HEK293 (cell line): Measurements from ENCODE around the gene TACC2.

ENCODE experiments used
- CTCF ChIA-PET: fragments of 350-600 bp; formaldehyde crosslinking; extraction: SDS; loops from one replicate; lab custom pipeline; 2021; ENCODE audit warnings: antibody characterized with exemption; lab: Yijun Ruan, JAX
- POLR2A ChIA-PET: fragments of 300-600 bp; formaldehyde crosslinking; extraction: SDS; loops from one replicate; lab custom pipeline; 2020; ENCODE audit warnings: antibody characterized with exemption, inconsistent platforms; lab: Yijun Ruan, JAX
- H3K27ac ChIP-seq: fragments of 200-500 bp; sonication (Bioruptor generic); 2 replicates; pipeline ENCODE4 v1.5.1; 2014; ENCODE audit warnings: low read depth, low read length, control low read depth, inconsistent platforms; ENCODE audit errors: extremely low read depth
- H3K36me3 ChIP-seq, 2 experiments: fragments of 200-500 bp in 1 of 2; sonication (Bioruptor generic) in 1 of 2; 1 replicate in 1 of 2; 2 replicates in 1 of 2; pipeline ENCODE4 v1.5.1; 2014 to 2017; ENCODE audit warnings: inconsistent platforms in 2 of 2, low read length in 2 of 2; ENCODE audit not compliant: control insufficient read depth in 2 of 2, insufficient read depth in 1 of 2
- H3K4me1 ChIP-seq: fragments of 200-500 bp; sonication (Bioruptor generic); 2 replicates; pipeline ENCODE4 v1.5.1; 2014; ENCODE audit warnings: mild to moderate bottlenecking, low read length, inconsistent platforms; ENCODE audit not compliant: control insufficient read depth, insufficient read depth
- H3K4me3 ChIP-seq: 2 replicates; pipeline ENCODE4 v1.5.1; 2011; ENCODE audit warnings: low read depth, mild to moderate bottlenecking, control low read depth, low read length, moderate library complexity
- H3K9me3 ChIP-seq: fragments of 200-500 bp; sonication (Bioruptor generic); 2 replicates; pipeline ENCODE4 v1.5.1; 2014; ENCODE audit warnings: low read depth, low read length, inconsistent platforms; ENCODE audit not compliant: control insufficient read depth, insufficient read depth
- BCL11A ChIP-seq: fragments of 450-650 bp; formaldehyde crosslinking; IDR thresholded peaks from 2 replicates; pipeline ENCODE4 v1.5.1; 2016; ENCODE audit warnings: low read depth, missing biosample characterization, missing genetic modification characterization
- GLI4 ChIP-seq: fragments of 450-650 bp; formaldehyde crosslinking; IDR thresholded peaks from 2 replicates; pipeline ENCODE4 v1.5.1; 2016; ENCODE audit warnings: missing biosample characterization, missing genetic modification characterization
- GLIS2 ChIP-seq: fragments of 450-650 bp; formaldehyde crosslinking; IDR thresholded peaks from 2 replicates; pipeline ENCODE4 v1.5.1; 2016; ENCODE audit warnings: missing biosample characterization, missing genetic modification characterization
- HOXC10 ChIP-seq: sonication (generic); formaldehyde crosslinking; IDR thresholded peaks from 2 replicates; pipeline ENCODE4 v1.8.1; 2023; ENCODE audit warnings: mild to moderate bottlenecking, missing genetic modification reagents
- YY1 ChIP-seq: fragments of 450-650 bp; formaldehyde crosslinking; IDR thresholded peaks from 2 replicates; pipeline ENCODE4 v1.5.1; 2018; ENCODE audit warnings: missing biosample characterization, missing genetic modification characterization
- ZNF112 ChIP-seq: fragments of 450-650 bp; formaldehyde crosslinking; IDR thresholded peaks from 2 replicates; pipeline ENCODE4 v1.5.0; 2017; ENCODE audit warnings: missing biosample characterization, missing genetic modification characterization
- ZNF121 ChIP-seq: fragments of 450-650 bp; formaldehyde crosslinking; IDR thresholded peaks from 2 replicates; pipeline ENCODE4 v1.5.1; 2016; ENCODE audit warnings: missing biosample characterization, missing genetic modification characterization
- ZNF133 ChIP-seq: fragments of 450-650 bp; formaldehyde crosslinking; IDR thresholded peaks from 2 replicates; pipeline ENCODE4 v1.5.1; 2016; ENCODE audit warnings: missing biosample characterization, missing genetic modification characterization
- ZNF157 ChIP-seq: fragments of 450-650 bp; formaldehyde crosslinking; IDR thresholded peaks from 2 replicates; pipeline ENCODE4 v1.5.1; 2016; ENCODE audit warnings: missing biosample characterization, missing genetic modification characterization
- ZNF19 ChIP-seq: fragments of 450-650 bp; formaldehyde crosslinking; IDR thresholded peaks from 2 replicates; pipeline ENCODE4; 2016; ENCODE audit warnings: missing biosample characterization, missing genetic modification characterization, low read depth
- ZNF239 ChIP-seq: fragments of 450-650 bp; formaldehyde crosslinking; IDR thresholded peaks from 2 replicates; pipeline ENCODE4 v1.5.1; 2016; ENCODE audit warnings: missing biosample characterization, missing genetic modification characterization
- ZNF24 ChIP-seq: fragments of 450-650 bp; formaldehyde crosslinking; IDR thresholded peaks from 2 replicates; pipeline ENCODE4 v1.5.1; 2016; ENCODE audit warnings: missing biosample characterization, missing genetic modification characterization
- ZNF266 ChIP-seq: fragments of 450-650 bp; formaldehyde crosslinking; IDR thresholded peaks from 2 replicates; pipeline ENCODE4 v1.5.1; 2016; ENCODE audit warnings: missing biosample characterization, missing genetic modification characterization, low read depth
- ZNF561 ChIP-seq: fragments of 450-650 bp; IDR thresholded peaks from 2 replicates; pipeline ENCODE4 v1.5.1; 2018; ENCODE audit warnings: missing biosample characterization, missing genetic modification characterization, borderline replicate concordance
- ZNF600 ChIP-seq: fragments of 450-650 bp; formaldehyde crosslinking; IDR thresholded peaks from 2 replicates; pipeline ENCODE4 v1.5.1; 2016; ENCODE audit warnings: missing biosample characterization, missing genetic modification characterization
- ZNF701 ChIP-seq: fragments of 450-650 bp; formaldehyde crosslinking; IDR thresholded peaks from 2 replicates; pipeline ENCODE4 v1.5.1; 2016; ENCODE audit warnings: missing biosample characterization, missing genetic modification characterization
- TF ChIP-seq, protein P1 (sequence below): fragments of 450-650 bp; formaldehyde crosslinking; IDR thresholded peaks from 2 replicates; pipeline ENCODE4 v1.5.1; 2016; ENCODE audit warnings: missing biosample characterization, missing genetic modification characterization
- TF ChIP-seq, protein P2 (sequence below): fragments of 450-650 bp; formaldehyde crosslinking; IDR thresholded peaks from 2 replicates; pipeline ENCODE4 v1.5.1; 2016; ENCODE audit warnings: missing biosample characterization, missing genetic modification characterization, low read depth
- TF ChIP-seq, protein P3 (sequence below): fragments of 450-650 bp; formaldehyde crosslinking; IDR thresholded peaks from 2 replicates; pipeline ENCODE4 v1.5.1; 2017; ENCODE audit warnings: missing biosample characterization, mild to moderate bottlenecking, missing genetic modification characterization, moderate library complexity

Gene TACC2

DNA sequence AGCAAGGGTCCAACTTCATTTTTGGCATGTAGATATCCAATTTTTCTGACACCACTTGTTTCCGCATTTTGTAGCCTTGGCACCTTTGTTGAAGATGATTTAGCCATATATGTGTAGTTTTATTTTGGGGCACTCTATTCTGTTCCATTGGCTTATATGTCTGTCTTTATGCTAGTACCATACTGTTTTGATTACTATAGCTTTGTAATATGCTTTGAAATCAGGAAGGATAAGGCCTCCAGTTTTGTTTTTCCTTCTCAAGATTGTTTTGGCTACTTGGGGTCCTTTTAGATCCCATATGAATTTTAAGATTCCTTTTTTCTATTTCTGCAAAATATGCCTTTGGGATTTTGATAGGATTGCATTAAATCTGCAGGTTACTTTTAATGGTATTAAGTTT lies 272.6 kb downstream of the TACC2 start (continued):
- TF ChIP-seq GLIS2 (tag by site-specific recombination) (no peak), ZNF133 (tag by site-specific recombination) (no peak), ZNF701 (tag by site-specific recombination) (no peak)
- TF ChIP-seq, protein P1, sequence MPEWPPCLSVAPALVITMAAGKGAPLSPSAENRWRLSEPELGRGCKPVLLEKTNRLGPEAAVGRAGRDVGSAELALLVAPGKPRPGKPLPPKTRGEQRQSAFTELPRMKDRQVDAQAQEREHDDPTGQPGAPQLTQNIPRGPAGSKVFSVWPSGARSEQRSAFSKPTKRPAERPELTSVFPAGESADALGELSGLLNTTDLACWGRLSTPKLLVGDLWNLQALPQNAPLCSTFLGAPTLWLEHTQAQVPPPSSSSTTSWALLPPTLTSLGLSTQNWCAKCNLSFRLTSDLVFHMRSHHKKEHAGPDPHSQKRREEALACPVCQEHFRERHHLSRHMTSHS, result no peak

- POLR2A ChIA-PET, result interaction anchor here (1.3 kb wide), 1 partner anchor 151 kb away, joined by 3 read pairs; no protein-coding TSS in a partner anchor
- no peaks in the 10 kb centered on the region for H3K9me3 ChIP-seq
- no peaks in the 10 kb centered on the region for H3K4me1 ChIP-seq
- H3K36me3 ChIP-seq, result no peaks in the 10 kb centered on the region
- CTCF ChIA-PET, result interaction anchor here (0.6 to 2.6 kb wide), 10 partner anchors 9 to 534 kb away, joined by 3 to 15 read pairs (median 4); no protein-coding TSS in a partner anchor
- no peak overlapping the region for H3K27ac ChIP-seq
- H3K4me3 ChIP-seq, result no peak overlapping the region
- no peak for TF ChIP-seq ZNF133 (tag by site-specific recombination)
Measured at GRCh38 chr10:122263971-122264370, 275.0 kb downstream of the TACC2 start.

- CTCF ChIA-PET, result interaction anchor here (0.6 to 2.6 kb wide), 7 partner anchors 9 to 215 kb away, joined by 3 to 15 read pairs (median 4); no protein-coding TSS in a partner anchor
- Histone ChIP-seq H3K4me3 (no peak overlapping the region), H3K4me1 (no peaks in the 10 kb centered on the region), H3K36me3 (no peaks in the 10 kb centered on the region), H3K9me3 (no peaks in the 10 kb centered on the region), H3K27ac (no peak overlapping the region)
- TF ChIP-seq ZNF24 (tag by site-specific recombination) (no peak), ZNF112 (no peak), YY1 (tag by site-specific recombination) (no peak), BCL11A (tag by site-specific recombination) (no peak), GLI4 (tag by site-specific recombination) (no peak), ZNF600 (tag by site-specific recombination) (no peak), ZNF19 (tag by site-specific recombination) (no peak), ZNF266 (tag by site-specific recombination) (no peak), ZNF157 (tag by site-specific recombination) (no peak), ZNF239 (tag by site-specific recombination) (no peak), HOXC10 (CRISPR knock-in tag) (no peak), ZNF561 (tag by site-specific recombination) (no peak), ZNF121 (tag by site-specific recombination) (no peak)
- TF ChIP-seq, protein P2, sequence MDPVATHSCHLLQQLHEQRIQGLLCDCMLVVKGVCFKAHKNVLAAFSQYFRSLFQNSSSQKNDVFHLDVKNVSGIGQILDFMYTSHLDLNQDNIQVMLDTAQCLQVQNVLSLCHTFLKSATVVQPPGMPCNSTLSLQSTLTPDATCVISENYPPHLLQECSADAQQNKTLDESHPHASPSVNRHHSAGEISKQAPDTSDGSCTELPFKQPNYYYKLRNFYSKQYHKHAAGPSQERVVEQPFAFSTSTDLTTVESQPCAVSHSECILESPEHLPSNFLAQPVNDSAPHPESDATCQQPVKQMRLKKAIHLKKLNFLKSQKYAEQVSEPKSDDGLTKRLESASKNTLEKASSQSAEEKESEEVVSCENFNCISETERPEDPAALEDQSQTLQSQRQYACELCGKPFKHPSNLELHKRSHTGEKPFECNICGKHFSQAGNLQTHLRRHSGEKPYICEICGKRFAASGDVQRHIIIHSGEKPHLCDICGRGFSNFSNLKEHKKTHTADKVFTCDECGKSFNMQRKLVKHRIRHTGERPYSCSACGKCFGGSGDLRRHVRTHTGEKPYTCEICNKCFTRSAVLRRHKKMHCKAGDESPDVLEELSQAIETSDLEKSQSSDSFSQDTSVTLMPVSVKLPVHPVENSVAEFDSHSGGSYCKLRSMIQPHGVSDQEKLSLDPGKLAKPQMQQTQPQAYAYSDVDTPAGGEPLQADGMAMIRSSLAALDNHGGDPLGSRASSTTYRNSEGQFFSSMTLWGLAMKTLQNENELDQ (tag by site-specific recombination), result no peak
- TF ChIP-seq, protein P3, sequence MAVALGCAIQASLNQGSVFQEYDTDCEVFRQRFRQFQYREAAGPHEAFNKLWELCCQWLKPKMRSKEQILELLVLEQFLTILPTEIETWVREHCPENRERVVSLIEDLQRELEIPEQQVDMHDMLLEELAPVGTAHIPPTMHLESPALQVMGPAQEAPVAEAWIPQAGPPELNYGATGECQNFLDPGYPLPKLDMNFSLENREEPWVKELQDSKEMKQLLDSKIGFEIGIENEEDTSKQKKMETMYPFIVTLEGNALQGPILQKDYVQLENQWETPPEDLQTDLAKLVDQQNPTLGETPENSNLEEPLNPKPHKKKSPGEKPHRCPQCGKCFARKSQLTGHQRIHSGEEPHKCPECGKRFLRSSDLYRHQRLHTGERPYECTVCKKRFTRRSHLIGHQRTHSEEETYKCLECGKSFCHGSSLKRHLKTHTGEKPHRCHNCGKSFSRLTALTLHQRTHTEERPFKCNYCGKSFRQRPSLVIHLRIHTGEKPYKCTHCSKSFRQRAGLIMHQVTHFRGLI, result no peak
- POLR2A ChIA-PET, result interaction anchor here (1.3 kb wide), 1 partner anchor 151 kb away, joined by 3 read pairs; no protein-coding TSS in a partner anchor
Measured at GRCh38 chr10:122264436-122264835, 275.5 kb downstream of the TACC2 start.
